ACHN (cell line): ENCODE data around the gene PRKG1.

ENCODE experiments used
- DNase-seq: peaks from one replicate; pipeline ENCODE4 v3.0.0-alpha.2; 2015
- in situ Hi-C: cut with HindIII; loops from 2 replicates; pipeline ENCODE4 v1.10.0; 2017; ENCODE audit warnings: low sequenced_read_pairs, low pct_ligation_motif_present, low pct_unique_long_range_greater_than_20kb

The PRKG1 gene

GRCh38 chr10:51288511-51288910, 214.2 kb downstream of the PRKG1 start:
- in situ Hi-C loops, result no loop called here

DNA sequence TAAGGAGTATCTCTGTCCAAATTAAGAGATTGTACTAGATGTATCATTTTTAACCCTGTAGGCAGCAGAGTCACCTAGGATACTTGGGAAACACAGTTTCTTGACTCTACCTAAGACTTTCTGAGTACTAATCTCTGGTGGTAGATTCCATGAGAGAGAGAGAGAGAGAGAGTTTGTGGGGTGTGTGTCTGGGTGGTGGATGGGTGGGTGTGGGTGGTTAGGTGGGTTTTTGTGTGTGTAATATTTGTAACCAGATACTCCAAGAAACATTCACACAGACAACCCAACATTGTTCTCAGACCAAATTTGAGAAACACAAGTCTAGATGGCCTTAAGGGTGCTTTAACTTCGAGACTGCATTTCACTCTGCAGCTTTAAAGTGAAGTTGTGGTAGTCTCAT, 215.2 kb downstream of the PRKG1 start:
- in situ Hi-C loops, result no loop called here
- no peak for DNase-seq

More at GRCh38 chr10:51288511-51288910, 214.2 kb downstream of the PRKG1 start:
- DNase-seq, result no peak

DNA sequence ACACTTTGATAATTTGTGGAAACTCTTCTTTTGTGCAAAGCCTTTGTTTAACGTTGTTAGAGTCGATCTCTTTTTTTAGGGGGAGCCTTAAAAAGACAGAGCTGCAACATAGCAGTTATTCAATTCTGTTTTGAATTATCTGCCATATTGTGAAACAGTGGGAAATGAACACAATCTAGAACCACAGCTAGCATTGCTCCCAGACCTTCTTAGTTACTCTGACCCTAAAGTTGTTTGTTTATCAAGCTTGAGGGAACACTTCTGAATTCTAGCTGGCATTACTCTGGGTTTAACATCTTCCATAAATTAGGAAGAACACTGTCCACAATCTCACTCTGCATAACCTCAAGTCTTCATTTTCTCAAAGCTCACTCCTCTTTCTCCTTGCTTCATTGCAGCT, 217.7 kb downstream of the PRKG1 start:
- no peak for DNase-seq
- in situ Hi-C loops, result no loop called here

GRCh38 chr10:51297438-51297837, 223.2 kb downstream of the PRKG1 start:
- in situ Hi-C loops, result no loop called here
- no peak for DNase-seq

DNA sequence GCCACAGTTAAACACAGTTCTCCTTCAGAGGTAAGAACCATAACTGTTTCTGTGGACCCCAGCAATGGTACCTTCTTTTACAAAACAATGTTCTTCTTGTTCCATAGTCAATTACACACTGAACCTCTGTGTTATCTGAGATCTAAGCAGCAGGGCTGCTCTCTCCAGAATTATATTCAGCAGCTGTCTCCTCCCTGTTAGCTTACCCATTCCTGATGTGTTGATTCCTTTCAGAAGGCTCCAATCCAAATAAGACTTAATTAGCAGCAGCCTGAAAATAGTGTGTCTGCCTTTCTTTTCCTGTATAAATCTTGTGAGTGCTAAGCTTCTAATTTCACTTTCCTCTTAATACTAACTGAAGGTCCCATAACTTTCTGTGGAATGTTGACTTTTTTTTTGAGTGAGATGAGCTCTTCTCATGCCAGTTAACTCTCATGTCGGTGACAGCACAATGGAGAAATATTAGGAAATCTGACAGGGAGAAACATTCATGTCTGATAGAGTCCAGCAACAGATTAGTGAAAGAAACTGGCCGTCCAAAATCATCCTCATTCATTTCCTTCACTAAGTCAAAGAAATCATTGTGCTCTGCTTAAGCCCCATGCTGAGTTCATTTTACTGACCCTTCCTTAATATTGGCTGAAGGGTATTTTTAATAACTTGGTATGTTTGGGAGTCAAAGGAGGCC, 226.5 kb downstream of the PRKG1 start:
- in situ Hi-C loops, result no loop called here
- DNase-seq, result no peak

- in situ Hi-C loops, result no loop called here
- DNase-seq, result no peak
Observed at GRCh38 chr10:51301644-51302043, 227.4 kb downstream of the PRKG1 start.

DNA sequence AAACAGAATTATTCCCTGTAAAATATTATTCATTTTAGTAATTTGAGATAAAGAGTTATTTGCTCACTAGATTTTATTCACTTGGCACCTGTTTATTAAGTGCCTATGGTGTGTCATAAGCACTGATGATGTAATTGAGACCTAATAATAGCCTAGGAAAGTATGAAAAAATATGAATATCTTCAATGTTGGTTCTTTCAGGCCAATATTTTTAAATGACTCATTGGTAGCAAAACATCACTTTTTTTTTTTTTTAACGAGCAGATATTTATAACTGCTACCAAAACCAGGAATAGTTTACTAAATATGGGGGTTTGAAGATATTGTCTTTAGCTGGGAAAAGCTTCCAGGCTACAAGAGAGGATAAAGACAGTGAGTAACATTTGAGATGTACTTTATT, 228.0 kb downstream of the PRKG1 start:
- in situ Hi-C loops, result no loop called here
- no peak for DNase-seq

- DNase-seq, result no peak
- in situ Hi-C loops, result no loop called here
Observed at GRCh38 chr10:51308116-51308515, 233.8 kb downstream of the PRKG1 start.

DNA sequence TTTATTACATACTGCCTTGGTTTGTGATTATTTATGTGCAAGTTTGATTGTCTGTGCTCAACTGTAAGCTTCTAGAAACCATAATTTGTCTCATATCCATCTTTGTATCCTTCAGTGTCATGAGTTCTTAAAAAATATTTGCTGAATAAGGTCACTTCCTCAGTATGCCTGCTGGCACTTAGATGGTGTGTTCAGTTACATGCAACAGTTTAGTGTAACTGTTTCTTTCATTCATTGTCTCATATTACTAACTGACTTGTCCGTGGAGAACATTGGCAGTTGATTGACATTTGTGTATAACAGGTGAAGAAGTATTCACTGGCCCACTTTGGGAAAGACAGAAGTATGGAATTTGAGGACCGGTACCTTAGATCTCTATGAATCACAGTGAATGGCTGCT, 236.9 kb downstream of the PRKG1 start:
- no peak for DNase-seq
- in situ Hi-C loops, result no loop called here

DNA sequence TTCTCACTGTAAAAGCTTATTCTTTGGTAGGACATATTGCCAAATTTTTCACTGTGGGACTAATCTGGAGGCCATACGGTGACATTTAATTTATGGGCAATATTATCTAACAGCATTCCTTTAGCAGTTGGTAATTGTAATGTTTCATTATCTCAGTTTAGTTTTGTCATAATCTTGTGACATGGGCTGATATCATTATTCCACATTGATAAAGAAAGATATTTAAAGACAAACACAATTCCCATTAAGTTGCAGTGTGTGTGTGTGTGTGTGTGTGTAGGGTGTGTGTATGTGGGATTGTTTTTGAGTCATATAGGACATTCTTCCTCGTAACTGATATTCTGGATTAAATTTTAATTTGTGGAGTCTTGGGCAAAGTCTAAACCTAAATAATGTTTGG, 238.5 kb downstream of the PRKG1 start:
- DNase-seq, result no peak
- in situ Hi-C loops, result no loop called here

- in situ Hi-C loops, result no loop called here
- no peak for DNase-seq
Observed at GRCh38 chr10:51313251-51313650, 239.0 kb downstream of the PRKG1 start.

- in situ Hi-C loops, result no loop called here
- DNase-seq, result no peak
Observed at GRCh38 chr10:51313773-51314478, 239.6 kb downstream of the PRKG1 start.

GRCh38 chr10:51314481-51314880, 240.2 kb downstream of the PRKG1 start:
- in situ Hi-C loops, result no loop called here
- DNase-seq, result no peak

DNA sequence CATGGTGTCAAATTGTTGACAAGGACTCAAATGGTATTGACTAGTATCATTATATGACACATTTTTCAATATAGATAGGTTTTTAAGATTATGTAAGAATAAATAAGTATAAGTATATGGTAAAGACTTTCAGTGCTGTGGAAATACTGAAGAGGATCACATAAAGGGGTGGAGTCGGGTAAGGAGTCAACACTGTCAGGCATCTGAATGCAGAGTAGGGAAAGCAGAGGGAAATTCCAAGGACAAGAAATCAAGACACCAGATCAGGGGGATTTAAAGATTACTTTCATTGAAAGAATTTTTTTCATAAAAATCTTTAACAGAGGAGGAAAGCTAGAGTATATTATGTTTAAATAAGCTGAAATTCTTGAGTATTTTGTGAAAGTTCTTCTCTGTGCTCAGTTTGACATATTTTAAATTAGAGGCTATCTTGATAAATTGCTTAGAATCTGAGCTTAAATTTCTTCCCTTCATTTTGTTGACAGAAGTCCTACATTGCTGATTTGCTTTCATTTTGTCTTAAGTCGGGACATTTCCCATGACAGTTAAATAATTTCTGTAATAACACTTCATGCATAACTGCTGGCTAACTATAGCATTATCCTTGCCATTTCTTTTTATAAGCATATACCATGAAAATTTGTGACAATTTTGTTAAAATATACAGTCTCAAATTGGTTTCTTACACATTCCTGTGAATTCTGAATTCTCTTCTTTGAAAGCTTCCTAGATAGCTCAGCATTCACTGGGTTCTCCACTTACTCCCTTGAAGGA, 244.3 kb downstream of the PRKG1 start:
- in situ Hi-C loops, result no loop called here

GRCh38 chr10:51319173-51319435, 244.8 kb downstream of the PRKG1 start:
- no peak for DNase-seq
- in situ Hi-C loops, result no loop called here

More for the DNA sequence above, 244.3 kb downstream of the PRKG1 start:
- no peak for DNase-seq

GRCh38 chr10:51321300-51321699, 247.0 kb downstream of the PRKG1 start:
- DNase-seq, result no peak
- in situ Hi-C loops, result no loop called here

DNA sequence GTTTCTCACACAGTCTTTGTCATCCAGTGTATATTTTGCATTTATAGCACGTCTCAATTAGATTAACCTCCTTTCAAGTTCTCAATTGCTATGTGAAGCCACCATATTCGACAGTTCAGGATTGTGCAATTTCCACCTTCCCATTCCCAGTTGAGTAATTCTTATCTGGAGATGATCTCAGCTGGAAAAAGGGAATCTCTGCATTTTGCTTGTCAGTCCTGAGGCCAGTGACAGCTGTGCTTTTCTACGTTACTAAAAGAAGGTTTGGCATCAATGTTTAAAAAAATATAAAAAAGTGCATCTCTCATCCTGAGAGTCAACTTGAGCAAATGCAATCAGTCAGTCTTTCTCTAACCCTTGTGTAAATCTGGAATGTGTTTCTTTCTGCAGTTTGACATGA, 247.7 kb downstream of the PRKG1 start:
- DNase-seq, result no peak
- in situ Hi-C loops, result no loop called here

DNA sequence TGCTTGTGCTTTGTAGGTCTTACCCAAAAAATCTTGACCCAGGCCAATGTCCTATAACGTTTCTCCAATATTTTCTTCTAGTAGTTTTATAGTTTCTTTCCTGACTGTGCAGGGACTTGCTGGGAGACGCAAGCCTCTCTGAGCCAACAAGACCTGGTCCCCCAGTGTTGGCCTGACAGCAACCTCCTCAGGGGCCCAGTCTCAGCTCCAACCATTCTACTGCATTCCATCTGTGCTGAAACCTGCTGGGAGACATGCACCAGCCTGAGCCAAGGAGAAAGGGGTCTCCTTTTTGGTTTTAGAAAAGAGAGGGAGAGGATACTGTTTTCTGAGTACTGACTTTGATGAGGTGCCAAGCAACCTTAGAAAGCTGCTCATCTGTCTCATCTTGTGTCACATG, 251.4 kb downstream of the PRKG1 start:
- DNase-seq, result no peak
- in situ Hi-C loops, result no loop called here

- DNase-seq, result no peak
- in situ Hi-C loops, result no loop called here
Observed at GRCh38 chr10:51326174-51326573, 251.9 kb downstream of the PRKG1 start.

GRCh38 chr10:51327432-51327831, 253.1 kb downstream of the PRKG1 start:
- in situ Hi-C loops, result no loop called here
- no peak for DNase-seq
